DMS153 treated with DMSO at 0.1 percent for 48 hours (cell line): ENCODE results near the gene CHID1.

Source experiments
- DNase-seq: peaks from one replicate; lab custom pipeline; 2025; ENCODE audit not compliant: unreplicated experiment; lab: John Stamatoyannopoulos, UW

Gene CHID1

GRCh38 chr11:850775-851763, 59.5 kb downstream of the CHID1 start:
- no peak for DNase-seq

- no peak for DNase-seq
Measured at GRCh38 chr11:849951-850774, 60.4 kb downstream of the CHID1 start.

- no peak for DNase-seq
Measured at GRCh38 chr11:849104-849824, 61.3 kb downstream of the CHID1 start.

GRCh38 chr11:848380-848931, 62.2 kb downstream of the CHID1 start:
- DNase-seq = no peak

- DNase-seq = no peak
Measured at GRCh38 chr11:847876-848275, 62.7 kb downstream of the CHID1 start.

GRCh38 chr11:846496-847098, 64.0 kb downstream of the CHID1 start:
- DNase-seq = no peak

GRCh38 chr11:845872-846495, 64.6 kb downstream of the CHID1 start:
- no peak for DNase-seq

GRCh38 chr11:844693-845644, 65.6 kb downstream of the CHID1 start:
- no peak for DNase-seq

- no peak for DNase-seq
Measured at GRCh38 chr11:843818-844692, 66.6 kb downstream of the CHID1 start.

GRCh38 chr11:843086-843734, 67.4 kb downstream of the CHID1 start:
- no peak for DNase-seq

GRCh38 chr11:842370-843002, 68.1 kb downstream of the CHID1 start, which contains the start of the genes POLR2L and TSPAN4:
Gene POLR2L (minus strand): TSS chr11:842529. CDS start chr11:842508, 21 bp downstream.
Gene TSPAN4 (plus strand): TSS chr11:842852. CDS start chr11:850305, 7,453 bp downstream.
- DNase-seq = peak; percentile 46

- no peak for DNase-seq
Measured at GRCh38 chr11:841981-842369, 68.6 kb downstream of the CHID1 start.

GRCh38 chr11:839875-840617, 70.6 kb downstream of the CHID1 start:
- DNase-seq = no peak

- no peak for DNase-seq
Measured at GRCh38 chr11:839280-839623, 71.4 kb downstream of the CHID1 start.

GRCh38 chr11:838441-839279, 72.0 kb downstream of the CHID1 start:
- DNase-seq = no peak
